ENCODE measurements around the gene IL1RAPL2.

IL1RAPL2 gene

DNA sequence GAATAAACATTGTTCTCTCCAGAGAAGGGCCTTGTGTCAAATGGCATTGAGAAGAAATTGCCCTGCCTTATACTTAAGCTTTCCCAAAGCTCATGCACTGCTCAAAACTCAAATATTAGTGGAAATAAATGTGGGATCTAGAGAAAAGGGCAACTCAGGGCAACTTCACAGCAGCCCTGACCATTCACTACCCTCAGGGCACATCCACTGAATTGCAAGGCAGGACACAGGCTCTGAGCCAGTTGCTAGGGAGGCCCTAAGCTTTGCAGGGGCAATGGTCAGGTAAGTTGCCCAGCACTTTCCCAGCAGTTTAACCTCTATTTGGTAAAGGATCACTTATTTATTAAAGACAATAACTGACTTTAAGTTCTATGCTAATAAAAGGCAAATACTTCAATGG is 909.8 kb downstream of the IL1RAPL2 start:
- DNase-seq: no peak

DNA sequence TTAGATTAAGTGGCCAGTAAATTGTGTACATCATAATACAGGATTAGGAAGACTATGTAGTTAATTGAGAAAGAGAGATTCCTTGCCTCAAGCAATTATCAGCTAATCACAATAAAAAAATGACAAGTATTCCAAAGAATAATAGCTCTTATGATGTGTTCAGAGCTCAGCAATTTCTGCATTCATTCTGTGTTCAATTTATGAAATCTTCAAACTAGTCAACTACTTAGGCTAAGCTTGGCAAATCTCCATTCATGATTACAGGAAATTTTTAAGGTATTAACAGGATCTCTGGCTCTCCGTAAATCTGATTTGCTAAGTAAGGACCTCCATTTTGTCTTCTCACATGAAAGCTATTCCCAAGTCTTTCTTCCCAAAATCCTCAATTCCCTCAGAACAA is 911.4 kb downstream of the IL1RAPL2 start:
- DNase-seq: no peak

DNA sequence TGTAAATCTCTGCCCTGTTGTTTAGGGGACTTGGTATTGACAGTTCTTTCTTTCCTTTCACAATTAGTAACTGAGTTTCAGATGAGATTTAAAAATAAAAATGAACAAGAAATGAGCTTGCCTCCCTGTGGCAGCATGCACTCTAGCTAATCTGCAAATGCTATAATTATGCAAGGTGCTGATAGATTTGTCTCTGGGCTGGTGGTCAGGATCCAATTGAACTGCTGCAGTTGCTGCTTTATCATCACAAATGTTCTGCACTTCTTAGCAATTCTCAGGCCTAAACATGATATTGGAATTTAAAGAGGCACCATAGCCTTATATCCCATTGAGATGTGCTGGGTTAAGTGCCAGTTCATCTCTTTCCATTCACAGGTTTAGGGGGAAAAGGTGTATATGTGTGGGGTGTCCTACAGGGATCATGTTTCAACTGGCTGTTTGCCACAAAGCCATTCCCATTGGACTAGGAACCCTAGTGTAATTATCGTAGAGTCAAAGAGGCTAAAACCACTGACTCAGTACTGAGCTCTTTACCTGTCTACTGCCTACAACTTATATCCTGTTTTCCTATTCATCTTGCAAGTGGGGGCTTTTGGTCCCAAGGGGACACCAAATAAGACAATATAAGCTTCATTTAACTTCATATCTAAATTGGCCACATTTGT is 914.8 kb downstream of the IL1RAPL2 start:
- DNase-seq: no peak

DNA sequence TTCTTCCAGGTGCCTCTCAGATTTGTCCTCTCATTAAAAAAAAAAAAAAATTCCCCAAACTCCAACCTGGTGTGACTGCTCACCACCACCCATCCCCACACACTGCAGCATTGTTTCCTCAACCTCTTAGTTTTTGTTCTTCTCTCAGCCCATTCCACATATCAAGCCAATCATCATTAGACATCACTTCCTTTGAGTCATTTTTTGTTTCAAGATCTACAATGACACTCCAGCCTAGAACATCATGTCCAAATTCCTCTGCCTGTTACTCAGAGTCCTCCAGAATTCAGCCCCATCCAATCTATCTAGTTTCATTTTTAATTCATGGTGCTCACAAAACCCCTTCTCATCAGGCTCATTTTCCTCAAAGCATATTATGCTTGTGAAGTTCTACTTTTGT is 917.0 kb downstream of the IL1RAPL2 start:
- DNase-seq: no peak

DNA sequence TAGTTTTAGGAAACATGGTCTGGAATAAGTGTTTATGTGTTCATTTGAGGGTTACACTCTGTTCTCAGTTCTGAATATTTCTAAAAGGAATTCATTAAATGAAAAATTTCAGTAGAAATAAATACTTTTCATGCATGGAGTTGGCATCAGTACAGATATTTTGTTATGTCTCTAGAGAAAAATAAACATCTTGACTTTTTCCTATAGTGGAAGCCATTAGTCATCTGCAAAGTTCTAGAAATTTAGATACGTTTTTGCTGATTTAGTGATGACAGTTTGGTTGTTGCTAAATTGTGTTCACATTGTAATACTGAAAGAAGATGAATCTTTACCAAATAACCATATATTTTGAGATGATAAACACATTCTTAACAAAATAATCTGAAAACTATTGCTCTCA is 922.7 kb downstream of the IL1RAPL2 start:
- DNase-seq: no peak

DNA sequence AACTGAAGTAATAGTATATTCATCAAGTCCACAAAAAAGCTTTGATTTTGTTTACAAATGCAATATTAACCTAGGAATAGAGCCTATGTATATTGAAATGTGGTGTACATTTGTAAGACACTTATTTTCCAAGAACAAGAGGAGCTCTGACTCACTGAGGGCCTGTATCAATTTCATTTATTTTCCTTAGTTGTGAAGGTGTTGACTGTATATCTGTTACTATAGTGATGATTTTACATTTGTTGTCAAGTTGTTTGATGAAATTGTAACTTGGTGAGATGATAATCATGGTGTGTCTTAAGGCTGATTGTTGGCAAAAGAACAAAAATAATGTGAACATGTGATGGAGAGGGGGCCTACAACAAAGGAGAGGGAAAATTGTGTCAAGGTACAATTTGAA is 929.4 kb downstream of the IL1RAPL2 start:
- DNase-seq: no peak

DNA sequence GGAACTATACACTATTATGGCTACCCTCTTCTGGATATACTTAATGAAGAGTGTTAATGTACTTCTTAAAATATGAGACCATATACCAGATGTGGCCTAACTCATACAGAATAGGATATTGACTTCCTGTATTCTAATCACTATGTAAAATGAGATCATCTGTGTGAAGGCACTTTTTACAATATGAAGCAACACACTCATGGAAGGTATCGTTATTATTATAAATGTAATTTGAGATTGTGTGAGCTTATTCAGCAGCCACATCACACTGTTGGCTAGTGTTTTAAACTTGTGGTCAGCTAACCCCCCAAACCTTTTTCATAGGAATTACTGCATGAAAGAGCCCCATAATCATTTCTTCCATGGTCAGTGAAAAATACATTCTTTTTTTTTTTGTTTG is 936.3 kb downstream of the IL1RAPL2 start:
- no peak for DNase-seq

DNA sequence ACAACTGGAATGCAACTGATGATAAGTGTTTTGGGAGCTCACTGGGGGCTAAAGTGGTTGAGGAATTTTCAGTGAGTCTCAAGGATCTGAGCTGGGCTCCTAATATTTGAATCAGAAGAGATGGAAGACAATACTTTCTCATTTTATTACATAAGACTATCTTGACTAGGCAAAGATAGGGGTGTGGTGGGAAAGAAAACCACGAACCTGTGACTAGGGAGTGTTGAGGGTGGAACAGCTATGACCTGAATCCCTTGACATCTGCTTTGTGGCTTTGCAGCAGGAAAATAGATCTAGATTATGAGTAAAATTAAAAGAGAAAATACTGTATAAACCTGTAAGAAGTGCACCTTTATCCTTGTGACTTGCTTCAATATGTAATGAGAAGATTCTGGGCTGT is 949.6 kb downstream of the IL1RAPL2 start:
- DNase-seq: no peak

DNA sequence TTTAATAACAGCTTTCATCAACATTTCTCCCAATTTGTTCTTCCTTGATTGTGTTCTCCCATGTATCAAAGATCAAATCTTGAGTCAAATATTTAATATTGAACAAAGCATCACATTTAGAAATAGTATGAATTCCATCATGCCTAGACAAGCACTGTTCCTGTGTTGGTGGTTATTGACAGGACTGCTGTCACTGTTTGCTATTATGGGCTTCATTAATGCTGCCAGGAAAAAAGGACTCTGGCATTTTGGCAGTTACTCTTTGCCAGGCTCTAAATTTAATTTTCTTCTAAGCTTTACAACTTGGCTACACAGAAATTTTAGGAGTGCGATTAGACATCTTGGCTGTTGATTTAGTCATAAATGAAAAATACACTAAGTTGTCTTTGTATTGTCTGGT is 960.4 kb downstream of the IL1RAPL2 start:
- DNase-seq: no peak

DNA sequence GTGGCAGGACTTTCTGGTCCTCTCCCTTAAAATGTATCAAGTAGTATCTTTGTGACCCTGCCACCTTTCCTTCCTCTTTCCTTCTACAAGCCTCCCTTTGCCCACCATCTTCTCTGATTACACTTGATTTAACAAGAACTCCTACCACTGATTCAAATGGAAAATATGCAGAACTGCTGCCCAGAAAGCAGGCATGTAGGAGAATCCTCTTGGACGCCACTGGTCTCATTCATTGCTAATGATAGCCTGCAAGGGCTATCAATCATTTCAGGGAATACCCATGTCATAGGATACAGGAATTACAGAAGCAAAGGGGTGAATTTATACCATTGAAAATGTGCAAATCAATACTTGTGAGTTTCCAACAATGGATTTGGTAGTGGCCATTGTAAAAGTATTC is 961.8 kb downstream of the IL1RAPL2 start:
- no peak for DNase-seq

DNA sequence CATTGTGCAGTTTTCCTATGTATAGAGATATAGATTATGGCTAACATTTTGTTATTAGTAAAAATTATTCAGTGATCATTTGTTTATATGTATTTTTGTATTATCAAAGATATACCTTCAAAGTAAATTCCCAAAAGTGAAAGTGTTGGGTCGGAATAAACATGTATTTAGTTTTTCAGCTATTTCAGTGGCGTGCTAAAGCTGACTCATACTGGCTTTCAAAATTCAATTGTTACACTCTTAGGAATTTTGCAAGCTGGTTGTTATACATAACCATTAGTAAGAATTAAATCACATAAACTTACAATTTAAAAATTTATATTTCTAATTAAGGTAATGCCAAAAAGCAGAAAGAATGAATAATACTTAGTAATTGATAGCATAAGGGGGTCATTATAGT is 968.0 kb downstream of the IL1RAPL2 start:
- DNase-seq: no peak

DNA sequence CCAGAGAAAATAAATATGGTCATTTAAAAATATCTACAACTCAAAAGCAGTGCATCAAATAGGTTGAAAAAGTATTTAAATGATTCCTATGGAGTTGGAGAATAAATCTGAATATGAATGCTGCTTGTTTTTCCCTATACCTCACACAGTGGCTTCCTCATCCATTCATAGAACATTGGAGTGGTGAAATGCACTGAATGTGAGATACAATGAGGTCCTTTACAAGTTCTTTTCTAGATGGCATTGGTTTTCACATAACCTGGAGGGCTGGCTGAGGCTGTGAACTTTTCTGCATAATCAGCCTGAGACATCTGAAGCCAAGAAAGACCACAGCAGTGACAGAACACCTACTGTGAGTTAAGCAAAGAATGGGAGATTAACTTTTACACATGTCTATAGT is 977.3 kb downstream of the IL1RAPL2 start:
- no peak for DNase-seq

DNA sequence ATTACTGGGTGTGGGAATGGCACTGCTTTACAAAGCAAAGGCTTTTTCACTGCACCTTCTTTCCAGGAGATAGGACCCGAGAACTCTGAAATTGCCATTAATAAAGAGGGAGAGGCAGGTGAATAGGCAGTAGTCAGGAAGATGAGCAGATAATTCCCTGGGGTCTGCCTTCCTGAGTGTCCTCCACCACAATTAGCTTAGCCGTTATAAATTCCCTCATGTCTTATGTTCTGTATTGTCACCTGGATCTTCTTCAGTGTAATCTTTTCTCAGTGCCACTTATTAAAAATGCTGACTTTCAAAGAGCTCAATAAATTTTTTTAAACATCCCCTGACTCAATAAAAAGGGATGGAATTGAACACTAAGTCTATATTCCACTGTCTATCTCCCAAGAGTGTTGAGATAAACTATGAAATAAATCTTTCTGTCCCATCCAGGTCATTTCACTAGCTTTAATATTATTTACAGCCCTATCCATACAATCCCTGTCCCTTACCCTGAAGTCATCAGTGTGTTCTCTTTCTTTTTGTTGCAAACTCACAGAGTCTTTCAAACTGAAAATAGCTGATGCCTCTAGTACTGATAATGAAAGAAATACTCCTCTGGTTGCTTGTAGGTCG is 984.2 kb downstream of the IL1RAPL2 start:
- DNase-seq: no peak

DNA sequence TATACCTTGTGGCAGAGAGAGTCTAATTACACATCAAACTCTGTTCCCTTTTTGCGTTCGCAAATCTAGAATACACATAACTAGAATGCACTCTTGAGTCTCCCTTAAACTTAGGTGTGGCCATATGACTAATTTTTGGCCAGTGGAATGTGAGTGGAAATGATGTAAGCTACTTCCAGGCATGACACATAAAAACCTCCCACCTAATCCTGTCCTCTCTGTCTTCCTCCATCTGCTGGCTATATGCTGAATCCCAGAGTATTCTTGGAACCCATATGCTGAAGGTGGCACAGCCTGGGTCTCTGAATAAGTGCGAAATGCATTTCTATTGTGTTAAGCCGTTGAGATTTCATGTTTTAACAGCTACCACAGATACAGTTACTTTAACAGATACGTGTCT is 986.4 kb downstream of the IL1RAPL2 start:
- DNase-seq: no peak

DNA sequence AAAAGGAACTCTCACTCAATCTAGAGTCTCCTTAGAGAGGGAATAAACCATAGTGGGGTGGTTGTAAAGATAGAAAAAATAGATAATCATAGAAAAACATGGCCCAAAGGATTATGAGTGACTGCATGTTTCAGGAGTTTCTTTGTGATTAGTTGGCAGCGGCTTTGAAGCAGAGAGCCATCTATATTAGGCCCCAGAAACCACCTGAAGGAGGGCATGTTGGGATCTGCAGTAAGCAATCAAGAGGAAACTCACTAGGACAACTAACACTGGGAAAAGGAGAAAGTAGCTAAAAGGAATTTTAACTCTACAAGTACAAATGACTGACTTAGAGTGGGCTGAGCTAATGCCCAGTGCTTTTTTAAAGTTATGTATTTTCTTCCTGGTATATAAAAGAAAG is 987.1 kb downstream of the IL1RAPL2 start:
- DNase-seq: no peak

DNA sequence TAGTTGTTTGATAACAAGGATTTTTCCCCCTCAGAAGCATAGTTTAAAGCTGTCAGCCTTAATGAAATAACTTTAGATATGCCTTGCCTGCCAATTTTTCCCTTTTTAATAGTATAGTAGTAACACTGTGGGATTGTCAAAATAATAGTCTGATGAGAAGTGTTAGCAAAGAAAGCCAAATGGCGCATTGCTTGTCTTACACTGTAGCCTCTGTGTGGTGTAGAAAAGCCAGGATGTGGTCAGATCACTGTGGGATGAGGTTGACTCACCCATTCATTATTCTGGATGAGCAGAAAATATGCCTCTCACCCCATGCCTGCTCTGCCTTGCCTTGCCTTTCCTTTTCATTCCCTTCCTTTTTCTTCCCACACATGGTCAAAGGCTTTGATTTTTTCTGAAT is 998.5 kb downstream of the IL1RAPL2 start:
- no peak for DNase-seq

DNA sequence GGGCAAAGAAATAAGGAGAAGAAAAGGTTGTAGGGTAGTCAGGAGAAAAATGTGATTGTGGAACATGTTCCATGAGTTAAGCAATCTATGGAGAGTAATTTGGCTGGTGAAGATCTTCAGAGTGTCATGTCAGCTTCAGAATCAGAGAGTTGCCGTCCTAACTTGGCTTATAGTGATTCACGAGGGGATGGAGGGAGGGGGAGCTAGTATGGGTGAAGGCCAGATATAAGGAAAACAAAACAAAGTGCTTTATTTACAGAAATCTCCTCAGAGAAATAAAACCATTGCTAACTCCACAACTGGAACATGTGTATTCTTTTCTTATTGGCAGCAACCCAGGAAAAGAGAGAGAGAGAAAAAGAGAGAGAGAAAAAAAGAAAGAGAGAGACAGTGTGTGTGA is 999.9 kb downstream of the IL1RAPL2 start:
- no peak for DNase-seq

DNA sequence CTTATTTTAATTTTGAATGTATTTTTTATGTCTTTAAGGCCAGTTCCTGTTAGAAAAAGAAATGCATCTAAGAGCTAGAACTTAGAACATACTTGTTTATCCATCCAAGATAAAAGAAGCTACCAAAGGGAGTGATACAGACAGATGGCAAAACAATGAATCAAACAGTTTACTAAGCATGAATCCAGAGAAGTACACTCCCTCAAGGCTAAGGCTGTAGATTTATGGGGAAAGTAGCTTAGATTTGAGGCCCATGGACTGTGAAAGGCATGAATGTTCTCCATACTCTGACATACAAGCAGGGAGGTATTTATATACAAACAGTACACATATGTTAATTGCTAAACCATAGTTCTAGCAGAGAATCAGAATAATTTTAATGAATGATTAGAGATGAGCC is 1001.1 kb downstream of the IL1RAPL2 start:
- DNase-seq: no peak

DNA sequence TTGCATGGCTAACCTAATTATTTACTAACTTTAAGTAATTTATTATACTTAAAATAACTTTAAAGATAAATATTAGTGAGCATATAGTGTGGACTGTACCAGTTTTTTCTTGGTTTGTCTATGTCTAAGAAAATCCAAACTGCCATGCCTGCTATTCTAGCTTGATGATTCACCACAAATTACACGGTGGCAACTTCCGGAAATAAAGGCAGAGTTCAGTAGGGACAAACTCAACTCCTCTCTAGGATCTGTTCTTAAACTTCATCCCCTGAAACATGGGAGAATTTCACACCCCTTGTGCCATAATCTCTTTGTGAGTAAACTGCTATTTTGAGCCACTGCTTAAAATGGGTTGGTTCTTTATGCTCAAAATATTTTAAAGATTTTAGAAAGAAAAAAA is 1042.7 kb downstream of the IL1RAPL2 start:
- no peak for DNase-seq

DNA sequence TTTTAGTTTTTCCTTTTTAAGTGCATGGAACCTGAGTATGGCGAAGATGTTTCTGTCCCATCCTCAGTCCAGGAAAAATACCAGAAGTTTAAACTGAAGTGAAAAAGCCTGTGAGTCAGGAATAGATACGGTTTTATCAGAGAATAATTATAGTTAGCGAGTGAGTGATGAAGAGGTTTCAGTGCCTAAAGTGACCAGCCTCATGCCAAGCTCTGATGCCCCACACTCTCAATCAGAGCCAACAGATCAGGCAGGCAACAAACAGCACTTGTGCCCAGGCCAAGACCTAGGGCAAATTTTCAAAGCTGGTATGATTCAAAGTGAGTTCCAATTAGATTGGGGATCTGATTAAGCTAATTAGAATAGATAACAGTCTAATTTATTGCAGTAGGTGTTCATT is 1043.5 kb downstream of the IL1RAPL2 start:
- no peak for DNase-seq

DNA sequence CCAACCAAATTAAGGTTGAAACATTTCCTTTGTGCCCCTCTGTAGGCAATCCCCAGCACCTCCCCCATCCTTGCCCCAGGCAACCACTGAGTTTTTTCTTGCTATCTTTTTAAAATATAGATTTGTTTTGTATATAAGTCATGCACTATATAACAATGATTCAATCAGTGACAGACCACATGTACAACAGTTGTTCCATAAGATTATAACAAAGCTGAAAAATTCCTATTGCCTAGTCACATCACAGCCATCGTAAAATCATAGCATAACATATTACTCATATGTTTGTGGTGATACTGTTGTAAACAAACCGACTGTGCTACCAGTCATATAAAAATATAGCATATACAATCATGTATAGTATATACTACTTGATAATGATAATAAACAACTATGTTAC is 1044.4 kb downstream of the IL1RAPL2 start:
- DNase-seq: no peak

DNA sequence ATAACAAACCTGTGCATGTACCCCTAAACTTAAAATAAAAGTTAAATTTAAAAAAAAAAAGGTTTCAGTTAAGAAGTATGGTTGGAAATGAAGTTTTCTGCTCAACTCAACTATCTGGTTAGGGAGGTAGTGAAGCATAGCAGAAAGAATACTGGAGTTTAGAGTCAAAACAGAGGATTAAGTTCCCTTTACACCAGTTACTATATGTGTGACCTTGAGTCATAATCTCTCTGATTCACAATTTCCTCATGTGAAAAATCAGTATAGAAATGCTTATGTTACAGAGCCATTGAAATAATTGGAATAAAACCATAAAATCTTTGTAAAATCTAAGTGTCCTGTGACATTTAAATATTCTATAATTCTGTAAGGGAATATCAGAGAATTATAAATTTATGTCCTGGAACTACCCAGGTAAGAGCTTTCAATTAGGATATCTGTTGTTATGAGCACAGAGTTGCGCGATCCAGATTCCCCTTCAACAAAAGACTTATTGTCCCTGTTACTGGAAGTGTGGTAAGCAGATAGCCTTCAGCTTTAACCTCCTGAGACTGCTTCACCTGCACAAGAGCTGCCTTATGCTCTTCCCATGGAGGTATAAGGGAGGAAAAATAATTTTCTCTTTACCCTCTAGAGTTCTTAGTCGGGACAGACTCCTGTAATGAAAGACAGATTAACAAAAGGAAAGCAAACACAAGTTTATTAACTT is 1052.5 kb downstream of the IL1RAPL2 start:
- no peak for DNase-seq

DNA sequence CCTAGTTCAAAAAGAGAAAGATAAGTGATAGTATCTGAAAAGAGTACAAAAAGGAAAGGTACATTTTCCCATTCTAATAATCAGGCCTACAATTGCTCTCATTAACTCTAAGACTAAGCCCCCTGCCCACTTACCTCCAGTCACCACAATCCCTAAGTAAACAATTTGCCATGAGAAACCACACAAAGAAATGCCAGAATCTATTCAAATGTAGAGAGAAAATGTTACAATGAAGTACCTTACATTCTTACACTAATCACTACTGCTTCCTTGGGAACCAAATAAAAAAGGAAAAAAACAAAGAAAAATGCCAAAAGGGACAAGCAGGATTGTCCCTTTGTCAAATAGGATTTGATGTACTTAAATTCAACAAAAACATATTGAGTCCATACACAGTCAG is 1068.2 kb downstream of the IL1RAPL2 start:
- DNase-seq: no peak

DNA sequence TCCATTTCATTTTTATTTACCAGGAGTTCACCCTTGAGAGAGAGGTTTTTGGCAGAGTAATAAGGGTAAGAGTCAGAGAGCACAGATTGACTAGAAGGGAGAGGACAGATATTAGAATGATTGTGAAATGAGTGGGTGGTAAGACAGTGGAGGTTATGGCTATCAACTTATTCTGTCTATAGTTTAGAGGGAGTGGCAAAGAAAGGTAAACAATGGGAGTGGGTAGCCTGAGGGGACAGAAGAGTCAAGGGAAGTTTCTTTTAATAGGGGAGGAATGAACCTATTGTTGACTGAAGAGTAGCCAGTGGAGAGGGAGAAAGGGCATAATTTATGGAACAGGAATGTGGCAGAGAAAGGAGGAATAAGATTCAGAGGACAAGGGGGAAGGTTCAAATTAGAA is 1069.8 kb downstream of the IL1RAPL2 start:
- DNase-seq: no peak

DNA sequence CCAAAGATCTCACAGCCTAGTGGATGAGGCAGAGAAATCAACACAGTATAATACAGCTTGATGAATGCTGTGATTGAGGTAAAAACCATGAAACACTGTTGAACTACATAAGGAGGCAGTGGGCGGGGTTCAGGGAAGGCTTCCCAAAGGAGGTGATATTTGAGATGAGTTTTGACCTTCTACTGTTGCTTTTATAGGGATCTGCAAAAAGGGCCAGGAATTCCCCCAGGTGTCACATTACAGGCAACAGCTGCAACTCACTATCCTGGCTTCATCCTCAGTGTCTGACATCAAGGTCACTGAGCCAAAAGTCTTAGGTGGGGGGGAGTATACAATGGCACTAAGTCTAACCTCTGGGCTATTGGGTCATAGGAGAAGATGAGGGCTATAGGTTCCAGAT is 1070.7 kb downstream of the IL1RAPL2 start:
- DNase-seq: no peak
